GM23248 (cell line): ENCODE results near the gene CCDC158. TPM values are rescaled to one million over a fixed set of nuclear protein-coding genes. Genes with fewer than 3 reads are reported as not detected.

Source experiments
- DNase-seq: peaks from one replicate; pipeline ENCODE4 v3.0.0-alpha.2; 2015
- H2AFZ ChIP-seq: fragments of 200-600 bp; sonication (generic); 2 replicates; pipeline ENCODE4 v1.6.1; 2016; ENCODE audit warnings: antibody characterized with exemption
- H3F3A ChIP-seq: fragments of 200-600 bp; sonication (generic); 2 replicates; pipeline ENCODE4 v1.6.1; 2016; ENCODE audit warnings: mild to moderate bottlenecking, antibody characterized with exemption, mixed run types; ENCODE audit not compliant: insufficient read depth
- H3K27ac ChIP-seq: fragments of 200-600 bp; sonication (generic); 2 replicates; pipeline ENCODE4 v1.5.1; 2016; ENCODE audit warnings: mild to moderate bottlenecking
- H3K27me3 ChIP-seq: fragments of 200-600 bp; sonication (generic); replicated peaks from 2 replicates; pipeline ENCODE4 v1.6.1; 2016; ENCODE audit warnings: mild to moderate bottlenecking; ENCODE audit not compliant: insufficient read depth
- H3K36me3 ChIP-seq: fragments of 200-600 bp; sonication (generic); 2 replicates; pipeline ENCODE4 v1.6.1; 2016; ENCODE audit warnings: low read depth, mild to moderate bottlenecking
- H3K4me1 ChIP-seq: fragments of 200-600 bp; sonication (generic); 2 replicates; pipeline ENCODE4 v1.6.1; 2016; ENCODE audit warnings: mild to moderate bottlenecking; ENCODE audit not compliant: insufficient read depth
- H3K4me2 ChIP-seq: fragments of 200-600 bp; sonication (generic); one replicate; pipeline ENCODE4 v1.6.1; 2016; ENCODE audit warnings: mild to moderate bottlenecking; ENCODE audit not compliant: unreplicated experiment
- H3K4me3 ChIP-seq: fragments of 200-600 bp; sonication (generic); 2 replicates; pipeline ENCODE4 v1.5.1; 2016; ENCODE audit warnings: mild to moderate bottlenecking
- H3K79me2 ChIP-seq: fragments of 200-600 bp; sonication (generic); 2 replicates; pipeline ENCODE4 v1.6.1; 2016; ENCODE audit warnings: mild to moderate bottlenecking; ENCODE audit not compliant: insufficient read depth
- H3K9ac ChIP-seq: fragments of 200-600 bp; sonication (generic); 2 replicates; pipeline ENCODE4 v1.6.1; 2016; ENCODE audit warnings: mild to moderate bottlenecking
- H3K9me2 ChIP-seq: fragments of 200-600 bp; sonication (generic); 2 replicates; pipeline ENCODE4 v1.6.1; 2016; ENCODE audit warnings: mixed run types, mild to moderate bottlenecking, moderate library complexity; ENCODE audit not compliant: insufficient read depth
- H3K9me3 ChIP-seq: fragments of 200-600 bp; sonication (generic); one replicate; pipeline ENCODE4 v1.6.1; 2017; ENCODE audit warnings: low read depth
- H4K20me1 ChIP-seq: fragments of 200-600 bp; sonication (generic); 2 replicates; pipeline ENCODE4 v1.6.0; 2016; ENCODE audit not compliant: insufficient read depth
- EZH2 ChIP-seq: fragments of 200-600 bp; sonication (generic); IDR thresholded peaks from 2 replicates; pipeline ENCODE4 v1.6.1; 2018; ENCODE audit warnings: antibody characterized with exemption, mild to moderate bottlenecking; ENCODE audit not compliant: insufficient read depth, poor library complexity, severe bottlenecking
- EZH2phosphoT487 ChIP-seq: fragments of 200-600 bp; sonication (generic); IDR thresholded peaks from 2 replicates; pipeline ENCODE4 v1.6.1; 2018; ENCODE audit warnings: antibody characterized with exemption, moderate library complexity, mild to moderate bottlenecking, low read depth; ENCODE audit not compliant: insufficient read depth
- WGBS, 2 experiments: methylation state at CpG; one replicate each; pipeline ENCODE4 v1.1.6; 2015 to 2017; ENCODE audit warnings: low lambda C conversion rate in 2 of 2, low coverage in 1 of 2; ENCODE audit errors: missing lambda C conversion rate in 2 of 2; 5-methylcytosine and 5-hydroxymethylcytosine counted together
- in situ Hi-C: fragments of 300-500 bp; cut with MboI; formaldehyde crosslinking; loops from 2 replicates; pipeline ENCODE4 v1.15.0; 2020
- polyA plus RNA-seq: library from polyadenylated mRNA; unstranded; fragments of >200 nt; fragmentation: Nextera tagmentation; extraction: Ambion mirVana; gene quantifications from 2 replicates; pipeline ENCODE4 v1.2.1, GENCODE V29; 2016
- total RNA-seq: library from RNA; depleted of rRNA; stranded (reverse); fragments of >200 nt; shearing (Covaris generic); gene quantifications from 2 replicates; pipeline ENCODE4 v1.2.3, GENCODE V29; 2014

CCDC158 gene
- total and polyA plus RNA-seq, 2 experiments from 2014 or later: 0.14 TPM; not detected in 1

DNA sequence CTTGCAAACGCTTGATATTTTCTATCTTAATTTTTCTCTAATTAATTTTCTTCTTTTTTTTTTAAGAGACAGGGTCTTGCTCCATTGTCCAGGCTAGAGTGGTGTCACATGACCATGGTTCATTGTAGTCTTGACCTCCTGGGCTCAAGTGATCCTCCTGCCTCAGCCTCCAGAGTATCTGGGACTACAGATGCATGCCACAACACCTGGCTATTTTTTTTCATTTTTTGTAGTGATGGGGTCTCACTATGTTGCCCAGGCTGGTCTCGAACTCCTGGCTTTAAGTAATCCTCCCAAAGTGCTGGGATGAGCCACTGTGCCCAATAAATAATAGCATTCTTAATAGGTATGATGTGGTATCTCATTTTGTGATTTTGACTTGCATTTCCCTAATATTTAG lies 32.3 kb upstream of the CCDC158 start:
- no peaks in the 10 kb centered on the region for H3K9me2 ChIP-seq

DNA sequence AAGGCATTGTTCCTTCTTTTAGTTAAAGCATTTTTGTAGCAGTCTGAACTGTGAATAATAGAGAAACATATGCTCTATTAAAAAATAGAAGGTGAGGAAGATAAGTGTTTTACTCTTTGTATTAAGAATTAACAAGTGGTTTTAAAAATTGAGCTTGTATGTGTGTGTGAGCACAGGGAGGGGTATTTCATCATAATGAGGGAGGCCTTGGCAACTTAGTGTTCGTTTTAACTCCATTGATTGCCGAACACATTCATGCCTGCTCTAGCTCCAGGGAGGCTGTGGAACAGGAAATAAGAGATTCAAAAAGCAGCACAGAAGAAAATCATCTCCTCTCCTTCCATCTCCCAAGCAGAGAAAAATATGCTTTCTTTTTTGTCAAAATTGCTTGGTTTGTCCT lies 28.9 kb upstream of the CCDC158 start:
- no peaks in the 10 kb centered on the region for H3K9me3 ChIP-seq
- H3K27me3 ChIP-seq: peaks cover 6% of the 10 kb centered on the region
- no peaks in the 10 kb centered on the region for H3K9me2 ChIP-seq
- TF ChIP-seq EZH2: no peak
- H3K79me2 ChIP-seq: no peaks in the 10 kb centered on the region
- H3K36me3 ChIP-seq: no peaks in the 10 kb centered on the region
- in situ Hi-C loops: no loop called here
- no peak overlapping the region for H3K4me2 ChIP-seq
- H3K4me3 ChIP-seq: no peak overlapping the region
- H3K27ac ChIP-seq: no peak overlapping the region
- H3F3A ChIP-seq: no peaks in the 10 kb centered on the region
- 13 to 20% methylated on average over 2 of the region's 2 CpGs for WGBS, 2 experiments
- no peak overlapping the region for H3K9ac ChIP-seq
- H2AFZ ChIP-seq: peak overlapping the region; percentile 3; the same call in 1 of the 2 replicates
- DNase-seq: peak; percentile 14
- no peaks in the 10 kb centered on the region for H3K4me1 ChIP-seq
- no peaks in the 10 kb centered on the region for H4K20me1 ChIP-seq

More for the DNA sequence above, 32.3 kb upstream of the CCDC158 start:
- in situ Hi-C loops: no loop called here
- Histone ChIP-seq H3K4me3 (no peak overlapping the region), H3K9me3 (no peaks in the 10 kb centered on the region), H3K4me1 (no peaks in the 10 kb centered on the region), H3K9ac (no peak overlapping the region), H3K27me3 (peaks cover 6% of the 10 kb centered on the region), H3F3A (no peaks in the 10 kb centered on the region), H3K27ac (no peak overlapping the region), H3K36me3 (no peaks in the 10 kb centered on the region), H4K20me1 (no peaks in the 10 kb centered on the region), H2AFZ (no peak overlapping the region), H3K79me2 (no peaks in the 10 kb centered on the region), H3K4me2 (no peak overlapping the region)
- no peak for DNase-seq
- WGBS, 2 experiments: 65 to 74% methylated on average over 2 of the region's 2 CpGs
- TF ChIP-seq EZH2 (no peak), EZH2phosphoT487 (no peak)

DNA sequence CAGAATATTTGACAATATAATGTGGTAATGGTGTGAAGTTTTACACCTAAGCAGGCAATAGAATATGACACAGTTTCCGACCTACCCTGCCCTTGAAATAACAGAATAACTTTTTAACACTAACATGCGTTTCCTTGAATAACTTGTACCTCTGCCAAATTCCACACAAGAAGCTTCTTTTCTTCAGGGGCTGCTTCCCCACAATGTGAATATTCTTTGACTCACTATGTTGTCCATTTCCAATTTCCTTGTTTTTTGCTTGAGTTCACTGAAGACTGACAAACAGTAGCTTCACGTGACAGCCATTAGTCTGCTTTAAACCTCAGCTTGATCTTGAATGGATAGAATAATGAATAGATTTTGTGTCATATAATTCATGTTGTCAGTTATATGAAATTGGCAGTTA lies 28.4 kb upstream of the CCDC158 start:
- peaks cover 6% of the 10 kb centered on the region for H3K27me3 ChIP-seq
- TF ChIP-seq EZH2phosphoT487 (no peak), EZH2 (no peak)
- no peaks in the 10 kb centered on the region for H3K4me1 ChIP-seq
- no peaks in the 10 kb centered on the region for H3K9me2 ChIP-seq
- H3K9me3 ChIP-seq: no peaks in the 10 kb centered on the region
- DNase-seq: no peak
- H3K4me2 ChIP-seq: no peak overlapping the region
- H3F3A ChIP-seq: no peaks in the 10 kb centered on the region
- in situ Hi-C loops: no loop called here
- no peak overlapping the region for H3K4me3 ChIP-seq
- peak overlapping the region; percentile 3; the same call in 1 of the 2 replicates for H2AFZ ChIP-seq
- H3K27ac ChIP-seq: no peak overlapping the region
- no peaks in the 10 kb centered on the region for H4K20me1 ChIP-seq
- H3K79me2 ChIP-seq: no peaks in the 10 kb centered on the region
- H3K9ac ChIP-seq: no peak overlapping the region
- 14 to 20% methylated on average over 3 of the region's 3 CpGs for WGBS, 2 experiments
- no peaks in the 10 kb centered on the region for H3K36me3 ChIP-seq

DNA sequence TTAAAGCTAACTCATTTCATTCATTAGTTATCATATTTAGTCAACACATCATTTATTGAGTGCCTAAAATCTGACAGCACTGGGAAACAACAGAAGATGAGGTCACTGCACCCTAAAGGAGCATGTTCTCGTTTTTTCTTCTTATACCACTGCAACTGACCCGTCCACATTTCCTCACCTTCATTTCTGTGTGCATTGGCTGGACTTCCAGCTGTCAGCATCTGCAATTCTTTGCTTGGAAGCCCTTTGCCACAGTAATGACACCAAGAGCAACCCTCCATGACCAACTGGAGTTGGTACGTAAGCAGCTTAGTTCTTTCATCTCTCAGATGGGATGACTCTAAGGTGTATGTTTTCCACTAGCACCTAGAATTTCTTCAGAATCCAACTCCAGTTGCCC lies 27.3 kb upstream of the CCDC158 start:
- no peak overlapping the region for H3K27ac ChIP-seq
- H3K79me2 ChIP-seq: no peaks in the 10 kb centered on the region
- no peaks in the 10 kb centered on the region for H3K36me3 ChIP-seq
- DNase-seq: no peak
- no peak overlapping the region for H3K4me3 ChIP-seq
- no peaks in the 10 kb centered on the region for H3F3A ChIP-seq
- 76 to 77% methylated on average over 3 of the region's 3 CpGs for WGBS, 2 experiments
- in situ Hi-C loops: no loop called here
- no peak for TF ChIP-seq EZH2phosphoT487
- no peak for TF ChIP-seq EZH2
- peaks cover 6% of the 10 kb centered on the region for H3K27me3 ChIP-seq
- H3K9me3 ChIP-seq: no peaks in the 10 kb centered on the region
- no peaks in the 10 kb centered on the region for H4K20me1 ChIP-seq
- no peaks in the 10 kb centered on the region for H3K4me1 ChIP-seq
- H3K4me2 ChIP-seq: no peak overlapping the region
- no peak overlapping the region for H2AFZ ChIP-seq
- H3K9ac ChIP-seq: no peak overlapping the region
- H3K9me2 ChIP-seq: no peaks in the 10 kb centered on the region

DNA sequence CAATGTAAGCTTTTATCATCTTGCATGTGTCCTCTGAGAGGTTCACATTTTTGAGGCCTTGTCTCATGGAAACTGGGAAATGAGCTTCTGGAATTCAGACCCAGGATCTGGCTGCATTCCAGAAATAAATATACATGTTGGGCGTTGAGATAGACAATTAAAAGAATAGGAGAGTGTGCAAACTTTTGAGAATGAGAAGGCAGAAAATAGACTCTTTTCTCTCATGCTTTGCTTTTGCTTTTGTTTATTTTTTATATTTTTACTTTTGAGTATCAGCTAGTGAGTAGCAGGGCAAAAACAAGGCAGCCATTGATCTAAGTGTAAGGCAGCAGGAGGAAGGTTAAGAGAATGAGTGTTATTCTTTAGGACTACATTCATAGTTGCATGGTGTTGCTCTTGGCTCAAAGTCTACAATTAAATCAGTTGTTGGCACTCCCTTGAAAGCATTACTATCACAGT lies 26.5 kb upstream of the CCDC158 start:
- Histone ChIP-seq H3K36me3 (no peaks in the 10 kb centered on the region), H2AFZ (no peak overlapping the region), H3K9me3 (no peaks in the 10 kb centered on the region), H3K4me1 (no peaks in the 10 kb centered on the region), H3K4me3 (no peak overlapping the region), H3K9ac (no peak overlapping the region), H3K27ac (no peak overlapping the region), H3K79me2 (no peaks in the 10 kb centered on the region), H3K9me2 (no peaks in the 10 kb centered on the region), H3F3A (no peaks in the 10 kb centered on the region), H3K27me3 (peaks cover 6% of the 10 kb centered on the region), H3K4me2 (no peak overlapping the region), H4K20me1 (no peaks in the 10 kb centered on the region)
- WGBS, 2 experiments: 5% methylated on average over 1 of the region's 1 CpG
- TF ChIP-seq EZH2phosphoT487 (no peak), EZH2 (no peak)
- in situ Hi-C loops: no loop called here
- peak; percentile 26 for DNase-seq
